Nucleus accumbens (tissue), 56 donors: ENCODE measurements around the gene ANKMY2.
"Not testable (repeated sequence)": the region's sequence is repeated elsewhere in the genome, so short reads cannot be mapped to it uniquely, and the experiment has no call there.

ENCODE experiments used
- DNase-seq, 56 donors: peaks; one replicate each; lab custom pipeline; 2025; lab: John Stamatoyannopoulos, UW

Gene ANKMY2

DNA sequence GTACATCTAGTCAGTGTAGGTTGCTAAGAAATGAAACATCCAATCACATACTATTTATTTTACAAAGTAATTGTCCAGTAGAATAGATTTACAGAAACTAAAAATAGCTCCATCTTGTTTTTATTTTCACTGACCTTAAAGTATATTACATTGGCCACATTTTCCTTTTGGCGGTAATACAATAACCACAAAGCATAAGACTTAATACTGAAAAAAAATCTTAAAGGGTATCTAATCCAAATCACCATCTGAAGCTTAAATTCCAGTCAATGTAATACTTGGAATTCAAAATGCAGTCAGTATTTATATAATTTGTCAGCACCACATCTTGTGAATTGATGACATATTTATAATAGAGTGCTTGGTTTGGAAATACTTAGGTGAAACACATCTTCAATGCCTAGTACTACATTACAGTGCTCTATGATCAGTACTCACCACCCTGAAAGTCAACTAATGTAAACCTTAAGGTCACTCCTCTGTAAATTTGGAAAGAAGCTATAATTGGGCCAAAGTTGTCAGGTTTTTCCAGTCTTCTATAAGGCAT lies 8.9 kb downstream of the ANKMY2 start:
- DNase-seq, result no peak

DNA sequence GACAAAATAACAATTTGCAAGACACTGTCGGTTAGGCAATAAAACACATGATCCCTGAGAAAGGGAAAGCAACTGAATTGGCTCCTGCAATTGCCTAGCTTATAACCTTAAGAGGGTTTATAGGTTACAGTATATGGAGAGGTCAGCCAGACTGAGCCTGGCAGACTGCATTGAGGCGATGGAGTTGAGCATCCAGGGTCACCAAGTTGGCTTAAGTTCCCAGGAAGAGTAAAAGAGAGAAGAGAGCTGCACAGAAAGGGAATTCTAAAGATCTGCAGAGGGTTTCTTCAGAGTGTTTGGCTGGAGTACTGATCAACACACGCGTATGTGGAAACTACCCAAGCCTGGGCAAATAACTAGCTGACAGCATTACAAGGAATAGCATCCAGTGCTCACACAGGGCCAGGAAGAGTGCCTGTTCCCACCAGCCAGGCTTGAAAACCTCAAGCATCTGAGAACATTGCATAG lies 11.2 kb downstream of the ANKMY2 start:
- peak in 4 of 56 donors; percentile 6 to 33 (median 24) for DNase-seq

DNA sequence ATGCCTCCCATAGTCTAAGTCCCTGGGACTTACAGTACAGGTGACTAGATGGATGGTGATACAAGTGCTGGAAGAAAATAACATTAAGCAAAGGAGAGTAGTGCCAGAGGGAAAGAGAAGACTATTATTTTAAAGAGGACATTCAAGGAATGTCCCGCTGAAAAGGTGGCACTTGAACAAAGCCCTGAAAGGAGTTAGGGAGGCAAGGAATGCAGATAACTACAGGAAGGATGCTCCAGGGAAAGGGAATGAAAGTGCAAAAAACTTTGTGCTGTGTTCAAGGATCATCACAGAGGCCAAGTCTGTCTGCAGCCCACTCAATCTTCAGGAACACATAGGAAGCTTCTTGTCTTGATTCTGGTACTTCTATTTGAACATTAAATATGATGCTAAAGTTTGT lies 14.9 kb downstream of the ANKMY2 start:
- no peak for DNase-seq

DNA sequence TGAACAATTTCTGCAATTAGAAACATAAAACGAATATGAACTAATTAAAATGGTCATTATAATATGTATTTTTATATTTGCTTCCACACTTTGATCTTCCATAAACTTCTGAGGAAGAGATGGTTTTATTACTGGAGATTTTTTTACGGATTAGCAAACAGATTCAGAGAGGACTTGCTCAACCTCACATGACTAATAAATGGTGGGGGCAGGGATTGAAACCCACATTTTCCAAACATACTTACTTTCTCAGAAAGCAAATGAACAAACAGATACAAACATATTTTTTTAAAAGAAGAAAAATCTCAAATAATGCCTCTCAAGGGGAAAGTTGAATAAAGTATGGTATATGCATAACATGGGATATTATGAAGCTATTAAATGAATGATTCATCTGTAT lies 18.3 kb downstream of the ANKMY2 start:
- no peak for DNase-seq

DNA sequence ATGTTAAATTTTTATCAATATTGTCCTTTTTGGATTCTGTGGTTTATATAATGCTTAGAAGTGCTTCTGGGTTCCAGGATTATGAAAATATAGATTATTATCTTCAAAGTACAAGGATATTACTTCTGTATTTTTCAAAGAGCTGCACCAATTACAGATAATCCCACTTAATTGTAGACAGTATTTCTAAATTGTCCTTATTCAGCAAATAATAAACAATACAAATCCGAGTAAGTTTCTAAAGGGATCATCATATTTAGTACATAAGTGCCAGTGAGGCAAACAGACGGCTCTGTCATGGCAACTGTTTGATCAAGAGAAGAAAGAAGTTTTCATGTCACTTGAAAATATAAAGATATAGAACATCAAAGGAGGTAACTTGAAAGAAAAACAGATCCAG lies 19.2 kb downstream of the ANKMY2 start:
- DNase-seq, result no peak

DNA sequence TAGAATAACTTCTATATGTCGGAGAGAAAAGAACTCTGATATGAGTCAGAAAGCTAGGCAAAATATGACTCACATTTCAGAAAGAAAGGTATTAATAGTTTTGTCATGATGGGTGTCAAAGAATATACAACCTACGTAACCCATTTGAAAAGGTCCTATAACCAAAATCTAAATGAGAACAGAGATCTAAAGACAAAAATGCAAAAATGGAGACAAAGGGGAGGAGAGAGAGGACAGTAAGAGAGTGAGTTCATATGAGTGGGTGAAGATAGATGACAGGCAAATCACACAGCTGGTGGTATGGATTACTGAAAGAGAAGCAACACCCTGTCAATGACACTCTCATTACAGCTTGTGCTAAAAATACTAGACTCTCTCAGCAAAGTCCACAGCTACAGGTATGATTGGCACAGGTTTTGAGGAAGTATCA lies 25.6 kb downstream of the ANKMY2 start:
- DNase-seq, result peak in 3 of 56 donors; percentile 5 to 48 (median 34)

DNA sequence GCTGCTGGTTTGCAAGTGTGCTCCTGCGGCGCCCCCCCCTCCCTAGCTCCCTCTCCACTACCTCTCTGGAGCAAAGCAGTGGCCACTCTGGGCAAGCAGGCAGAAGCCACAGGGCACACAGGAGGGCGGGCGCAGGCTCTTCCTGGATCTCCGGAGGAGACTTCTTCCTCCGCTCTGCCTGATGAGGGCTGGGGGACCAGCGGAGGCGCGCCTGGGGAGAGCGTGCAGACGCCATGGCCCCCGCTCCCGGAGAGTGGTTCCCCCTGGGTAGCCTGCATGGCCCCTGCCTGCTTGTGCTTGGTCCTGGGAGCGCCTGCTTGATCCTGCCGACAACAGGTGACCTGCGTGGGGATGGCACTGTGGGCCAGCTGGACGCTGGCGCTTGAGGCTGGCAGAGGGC lies 29.0 kb downstream of the ANKMY2 start:
- no peak for DNase-seq

DNA sequence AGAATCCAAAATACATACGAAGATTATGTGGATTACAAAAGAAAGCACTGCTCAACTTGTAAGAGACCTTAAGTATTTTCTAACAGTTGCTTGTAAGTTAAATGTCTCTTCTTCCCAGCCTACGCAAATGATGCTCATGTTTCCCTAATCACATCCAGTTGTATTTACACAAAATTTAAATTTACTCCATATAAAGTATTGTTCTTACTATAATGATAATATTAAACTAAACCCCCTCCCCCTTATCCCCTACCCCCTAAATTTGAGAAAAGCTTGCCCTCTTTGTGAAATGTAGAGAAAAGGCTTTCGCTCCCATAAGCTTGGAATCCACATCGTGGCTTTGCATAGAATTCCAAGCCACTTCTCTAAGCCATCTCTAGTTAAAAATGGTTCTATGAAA lies 29.4 kb downstream of the ANKMY2 start:
- no peak for DNase-seq

DNA sequence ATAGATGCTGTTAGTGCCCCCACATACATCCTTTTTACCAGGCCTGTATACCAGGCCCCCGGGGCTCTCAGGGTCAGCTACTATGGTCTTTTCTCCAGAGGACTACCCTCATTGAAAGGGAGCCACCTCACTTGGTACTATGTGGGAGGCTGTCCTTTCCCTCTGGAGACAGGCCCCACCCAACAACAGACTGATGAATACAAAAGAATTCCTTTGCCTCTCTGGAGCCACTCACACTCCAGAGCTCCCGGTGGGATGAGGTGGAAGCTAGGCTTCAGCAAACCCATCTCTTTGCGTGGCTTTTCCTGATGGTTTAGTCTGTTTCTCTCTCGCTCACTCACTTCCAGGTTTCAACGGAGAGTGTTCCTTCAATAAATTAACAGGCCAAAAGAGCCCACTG lies 30.3 kb downstream of the ANKMY2 start:
- DNase-seq, result no peak

DNA sequence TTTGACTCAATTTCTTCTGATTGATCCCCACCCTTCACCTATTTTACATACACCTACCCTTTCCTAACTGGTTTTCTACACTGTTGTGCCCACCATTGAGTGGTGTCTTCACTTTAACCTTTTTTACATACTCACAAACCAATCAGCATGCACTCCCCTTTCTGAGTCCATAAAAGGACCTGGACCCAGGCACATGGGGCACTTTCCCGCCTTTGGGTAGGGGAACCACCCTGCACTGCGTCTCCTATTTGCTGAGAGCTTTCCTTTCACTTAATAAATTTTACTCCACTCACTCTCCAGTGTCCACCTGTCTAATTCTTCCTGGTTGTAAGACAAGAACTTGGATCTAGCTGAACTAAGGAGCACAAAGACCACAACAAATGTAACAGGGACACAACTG lies 33.8 kb downstream of the ANKMY2 start:
- DNase-seq, result no peak

DNA sequence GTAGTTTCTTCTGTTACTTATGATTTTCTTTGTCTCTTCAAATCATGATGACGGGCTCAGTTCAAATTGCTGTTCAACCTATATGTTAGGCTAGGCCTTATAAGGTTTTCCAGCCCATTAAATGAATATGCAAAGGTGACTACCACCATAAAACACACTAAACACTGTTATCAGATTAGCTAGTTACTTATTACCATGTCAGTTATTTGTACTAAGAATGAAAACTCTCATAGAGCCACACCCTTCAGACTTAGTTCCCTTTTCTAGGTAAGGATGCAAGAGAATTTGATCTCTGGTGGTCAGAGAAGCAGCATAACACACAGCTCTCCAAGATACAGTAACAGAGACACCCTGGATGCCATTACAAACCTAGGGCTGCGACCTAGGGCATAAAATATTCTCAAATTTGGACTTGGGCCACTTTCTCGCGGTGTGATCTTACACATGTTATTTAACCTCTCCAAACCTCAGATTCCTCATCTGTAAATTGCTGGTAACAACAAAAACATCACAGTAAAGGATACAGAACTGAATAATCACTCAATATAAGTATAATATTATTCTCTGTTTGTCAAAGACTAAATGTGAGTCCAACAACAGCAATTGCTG lies 35.6 kb downstream of the ANKMY2 start:
- DNase-seq, result no peak

DNA sequence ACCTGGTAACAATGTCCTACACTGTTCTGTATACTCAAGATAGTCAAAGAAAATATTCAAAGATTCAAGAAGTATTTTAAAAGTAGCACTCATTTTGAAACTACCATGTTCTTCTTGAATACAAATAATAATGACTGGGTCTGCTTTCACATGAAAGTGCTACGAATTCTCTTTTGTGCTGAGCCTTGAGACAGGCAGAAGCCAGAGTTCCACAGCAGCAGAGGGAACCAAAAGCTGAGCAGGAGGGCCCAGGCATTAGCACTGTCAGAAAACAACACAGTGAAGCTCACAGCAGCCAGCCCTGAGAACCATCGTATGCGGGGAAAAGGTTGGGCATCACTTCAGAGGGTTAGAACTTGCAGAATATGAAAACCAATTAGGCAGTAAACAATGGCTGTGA lies 38.9 kb downstream of the ANKMY2 start:
- DNase-seq, result no peak

DNA sequence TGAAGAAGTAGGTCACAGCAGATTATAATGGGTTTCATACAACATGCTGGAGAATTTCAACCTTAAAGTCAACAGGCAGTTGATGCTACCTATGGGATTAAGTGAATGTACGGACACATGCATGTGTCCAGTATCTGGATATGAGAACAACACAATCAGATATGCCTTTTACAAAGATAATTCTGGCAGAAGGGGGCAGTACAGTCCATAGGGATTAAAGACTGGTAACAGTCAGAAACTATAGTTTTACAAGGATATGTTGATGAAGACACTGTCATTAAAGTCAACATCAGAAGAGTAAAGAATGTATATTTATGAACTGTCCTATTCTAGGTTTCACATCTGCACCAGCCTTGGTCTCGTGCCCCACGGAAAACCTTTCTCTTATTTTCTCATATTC lies 41.5 kb downstream of the ANKMY2 start:
- no peak for DNase-seq

DNA sequence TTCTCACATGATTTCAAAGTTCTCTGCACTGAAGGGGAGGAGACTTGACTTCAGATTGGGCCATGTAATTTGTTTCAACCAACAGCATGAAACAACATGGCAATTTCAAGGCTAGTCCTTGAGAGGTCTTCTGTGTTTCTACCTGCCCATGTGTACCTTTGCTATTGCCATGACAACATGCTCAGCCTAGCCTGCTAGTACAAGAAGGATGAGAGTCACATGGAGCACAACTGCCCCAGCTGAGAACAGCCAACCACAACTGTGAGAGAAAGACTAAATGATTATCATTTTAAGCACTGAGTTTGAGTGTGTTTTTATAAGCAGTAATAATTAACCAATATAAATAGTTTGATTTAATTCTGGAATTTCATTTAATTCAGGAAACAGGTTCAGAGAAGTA lies 41.9 kb downstream of the ANKMY2 start:
- no peak for DNase-seq

DNA sequence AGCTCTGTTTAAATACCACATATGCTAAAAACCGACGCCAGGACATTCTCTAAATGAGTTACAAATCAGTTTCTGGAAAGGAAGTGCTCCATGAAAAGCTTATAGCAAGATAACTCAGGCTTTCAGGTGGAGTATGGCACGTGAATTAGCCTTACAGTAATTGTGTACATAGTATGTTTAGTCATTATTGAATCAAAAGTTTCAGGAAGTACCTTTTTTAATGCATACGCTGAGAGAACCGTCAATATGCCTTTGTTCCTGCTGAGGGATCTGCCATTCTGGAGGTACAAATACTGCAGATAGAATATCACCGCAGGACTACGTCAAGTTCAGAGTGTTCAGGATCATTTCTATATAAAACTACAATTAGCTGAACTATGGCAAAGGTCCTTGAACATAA lies 45.7 kb downstream of the ANKMY2 start:
- DNase-seq, result no peak

DNA sequence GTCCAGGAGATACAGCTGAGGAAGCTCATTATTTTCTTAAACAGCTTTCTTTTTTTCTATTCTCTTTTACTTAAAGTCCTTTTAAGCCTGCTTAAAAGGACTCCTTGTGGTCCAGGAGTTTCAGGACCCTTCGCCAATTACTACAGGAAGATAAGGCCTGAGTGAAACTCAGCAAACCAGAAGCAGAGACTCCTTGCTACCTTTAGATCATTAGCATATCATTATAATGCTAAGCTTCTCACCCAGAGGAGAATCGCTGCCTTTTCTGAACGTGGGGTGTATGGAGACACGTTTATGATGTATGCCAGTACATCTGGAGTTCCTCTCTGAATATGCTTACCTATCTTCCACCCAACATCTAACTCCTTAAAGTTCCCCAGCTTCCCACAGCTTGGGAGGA lies 47.5 kb downstream of the ANKMY2 start:
- DNase-seq, result no peak

DNA sequence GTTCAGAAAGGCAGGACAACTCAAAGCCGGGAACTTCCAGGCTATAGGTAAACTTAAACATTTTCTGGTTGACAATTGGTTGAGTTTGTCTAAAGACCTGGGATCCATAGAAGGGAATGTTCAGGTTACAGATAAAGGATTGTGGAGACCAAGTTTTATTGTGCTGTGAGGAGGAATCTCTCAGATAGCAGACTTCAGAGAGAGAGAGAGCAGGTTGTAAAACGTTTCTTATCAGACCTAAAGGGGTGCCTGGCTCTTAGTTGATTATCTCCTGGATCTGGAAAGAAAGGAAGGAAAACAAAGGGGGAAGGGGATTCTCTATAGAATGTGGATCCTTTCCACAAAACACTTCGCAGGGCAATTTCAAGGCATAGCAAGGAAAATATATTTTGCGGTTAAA lies 50.0 kb downstream of the ANKMY2 start:
- DNase-seq, result not testable (repeated sequence)

DNA sequence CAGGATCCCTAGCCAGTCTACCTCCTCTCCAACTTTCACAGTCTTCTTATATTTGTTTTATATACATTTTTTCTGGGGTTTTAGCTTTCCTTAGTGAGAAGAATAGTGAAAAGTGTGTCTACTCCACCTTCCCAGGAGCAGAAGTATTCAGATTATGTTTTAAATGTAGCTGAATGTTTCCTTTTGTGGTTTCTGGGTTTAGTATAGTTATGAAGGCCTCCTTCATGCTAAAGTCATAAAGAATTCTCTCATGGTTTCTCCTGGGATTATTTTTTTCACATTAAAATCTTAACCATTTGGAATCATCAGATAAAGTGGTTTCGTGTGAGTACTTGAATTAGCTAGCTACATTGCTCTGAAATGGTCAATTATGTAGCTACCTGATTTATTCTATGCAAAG lies 50.9 kb downstream of the ANKMY2 start:
- no peak for DNase-seq

DNA sequence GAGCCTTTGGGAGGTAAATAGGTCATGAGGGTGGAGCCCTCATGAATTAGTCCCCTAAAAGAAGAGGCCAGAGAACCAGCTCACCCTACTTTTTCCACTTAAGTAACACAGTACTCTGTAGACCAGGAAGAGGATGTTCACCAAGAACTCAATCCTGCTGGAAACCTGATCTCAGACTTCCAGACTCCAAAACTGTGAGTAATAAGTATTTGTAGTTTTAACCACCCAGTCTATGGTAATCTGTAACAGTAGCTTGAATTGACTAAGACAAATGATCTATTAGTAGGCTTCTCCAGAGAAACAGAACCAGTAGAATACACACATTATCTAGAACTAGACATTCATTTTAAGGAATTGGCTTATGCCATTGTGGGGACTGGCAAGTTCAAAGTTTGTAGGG lies 51.5 kb downstream of the ANKMY2 start:
- DNase-seq, result no peak

DNA sequence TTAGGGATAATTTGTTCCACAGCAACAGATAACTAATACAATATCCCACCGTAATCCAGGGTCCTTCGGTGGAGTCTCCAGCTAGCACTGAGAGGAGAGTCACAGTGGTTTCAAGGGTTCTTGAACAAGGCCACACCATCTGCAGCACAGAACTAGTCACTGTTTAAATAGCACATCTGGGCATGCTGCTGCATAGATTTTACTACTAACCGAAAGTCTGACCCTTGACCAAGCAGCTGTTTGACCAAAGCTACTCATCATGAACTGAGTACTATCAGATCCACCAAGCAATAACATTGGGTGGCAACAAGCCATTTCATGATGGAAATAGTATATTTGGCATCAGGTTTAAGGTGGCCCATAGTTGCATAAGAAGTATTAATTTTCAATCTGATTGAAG lies 53.2 kb downstream of the ANKMY2 start:
- DNase-seq, result no peak

DNA sequence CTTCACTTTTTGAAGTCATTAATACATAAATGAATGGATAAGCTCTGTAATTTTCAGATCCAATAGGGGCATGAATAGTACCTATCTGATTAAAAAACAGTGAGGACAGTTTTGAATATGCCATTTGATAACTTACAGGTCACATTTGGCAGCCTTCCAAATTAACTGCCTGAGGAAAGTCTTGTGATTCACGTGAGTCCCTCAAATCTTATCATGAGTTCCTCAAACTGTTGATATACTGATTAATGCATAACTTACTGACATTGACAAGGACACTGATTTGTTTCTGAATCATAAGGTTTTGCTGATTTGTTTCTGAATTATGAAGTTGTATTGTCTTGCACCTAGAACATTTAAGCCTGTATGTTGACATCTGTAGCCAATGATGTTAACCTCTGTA lies 55.1 kb downstream of the ANKMY2 start:
- DNase-seq, result no peak

DNA sequence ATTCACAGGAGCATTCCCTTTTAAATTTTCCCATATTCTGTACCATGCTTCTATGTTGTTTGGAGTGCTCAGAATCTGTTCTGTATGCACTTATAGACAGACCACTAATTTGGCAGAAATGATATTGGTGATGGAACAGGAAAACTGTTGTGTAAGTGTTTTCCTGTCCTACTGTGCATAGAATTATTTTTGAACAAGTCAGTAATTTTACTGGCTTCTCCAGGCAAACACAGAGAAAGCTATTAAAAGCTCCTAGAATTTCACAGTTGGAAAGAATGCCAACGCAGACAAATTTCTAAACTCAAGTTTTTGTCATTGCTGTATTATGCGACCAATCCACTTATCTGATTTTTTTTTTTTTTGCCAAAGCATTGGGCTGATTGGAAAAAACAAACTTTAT lies 55.7 kb downstream of the ANKMY2 start:
- DNase-seq, result no peak

DNA sequence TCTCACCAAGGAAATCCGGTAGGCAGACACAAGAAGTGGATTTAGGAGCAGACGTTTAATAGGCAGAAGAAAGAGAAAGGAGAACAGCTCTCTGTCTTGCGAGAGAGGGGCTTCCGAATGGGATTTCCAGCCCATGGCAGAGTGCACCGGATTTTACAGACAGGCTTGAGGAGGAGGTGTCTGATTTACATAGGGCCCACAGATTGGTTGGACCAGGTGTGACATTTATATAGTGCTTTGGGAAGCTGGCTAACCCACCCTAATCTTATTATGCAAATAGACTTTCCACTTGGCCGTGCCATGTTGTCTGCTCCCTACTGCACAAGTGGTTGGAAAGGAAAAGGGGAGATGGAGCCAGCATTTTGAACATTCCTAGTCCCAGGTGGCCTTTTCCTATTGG lies 57.8 kb downstream of the ANKMY2 start:
- DNase-seq, result no peak
